ENCODE data around the gene CC2D2A. TPM values are rescaled to one million over a fixed set of nuclear protein-coding genes. Genes with fewer than 3 reads are reported as not detected.
"Not testable (repeated sequence)": the region's sequence is repeated elsewhere in the genome, so short reads cannot be mapped to it uniquely, and the experiment has no call there.

CC2D2A gene
- total RNA-seq, 1 experiment from 2014 or later = 11.7 TPM

DNA sequence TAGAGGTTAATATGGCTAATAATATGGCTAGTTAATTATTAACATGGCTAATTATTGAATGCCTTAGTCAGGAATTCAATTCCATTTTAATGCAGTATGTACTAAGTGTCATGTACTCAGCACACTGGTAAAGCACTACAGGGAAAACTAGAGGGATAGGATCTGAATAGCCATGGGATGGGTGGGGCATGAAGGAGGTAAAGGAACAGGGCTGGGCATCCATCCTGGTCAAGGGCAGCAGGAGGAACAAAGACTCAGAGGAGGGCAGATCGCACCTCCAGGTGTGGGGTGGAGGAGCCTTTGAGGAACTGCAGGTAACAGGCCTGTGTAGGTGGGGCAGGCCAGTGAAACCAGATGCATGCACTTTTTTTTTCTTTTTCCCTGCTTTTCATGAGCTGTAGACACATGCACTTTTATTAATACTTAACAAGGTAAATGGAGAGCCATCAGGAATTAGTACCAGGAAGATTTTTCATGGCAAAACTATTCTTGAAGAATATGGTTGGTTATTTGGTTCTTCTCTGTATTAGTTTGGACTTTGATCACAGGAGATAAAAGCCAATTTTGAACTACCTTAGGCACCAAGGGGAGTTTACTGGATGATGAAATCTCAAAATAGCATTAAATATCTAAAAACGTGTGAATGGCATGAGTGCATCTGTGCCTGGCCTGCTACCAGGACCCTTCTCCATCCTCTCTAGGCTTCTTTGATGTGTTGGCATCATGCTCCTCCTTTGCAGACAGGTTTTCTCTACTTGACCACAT lies 88.3 kb downstream of the CC2D2A start:
- DNase-seq (ENCODE audit: low read depth) = no peak

DNA sequence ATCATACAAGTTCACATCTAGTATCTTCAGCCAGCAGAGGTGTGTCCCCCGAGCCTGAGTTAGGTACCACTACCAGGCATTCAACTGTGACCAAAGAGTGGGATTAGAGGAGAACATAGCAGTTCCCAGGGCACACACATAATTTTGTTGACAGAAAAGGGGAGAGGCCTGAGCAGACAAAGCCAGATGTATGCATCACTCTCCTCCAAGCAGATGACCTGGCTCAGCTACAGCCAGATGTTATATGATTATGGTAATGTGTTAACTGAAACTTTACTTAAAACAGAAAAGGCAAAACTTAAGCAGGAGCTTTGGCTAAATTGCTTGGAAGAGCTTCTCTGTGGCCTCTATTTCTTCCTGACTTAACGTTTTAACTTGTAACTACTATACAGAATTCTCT lies 88.9 kb downstream of the CC2D2A start:
- DNase-seq (ENCODE audit: low read depth) = no peak

DNA sequence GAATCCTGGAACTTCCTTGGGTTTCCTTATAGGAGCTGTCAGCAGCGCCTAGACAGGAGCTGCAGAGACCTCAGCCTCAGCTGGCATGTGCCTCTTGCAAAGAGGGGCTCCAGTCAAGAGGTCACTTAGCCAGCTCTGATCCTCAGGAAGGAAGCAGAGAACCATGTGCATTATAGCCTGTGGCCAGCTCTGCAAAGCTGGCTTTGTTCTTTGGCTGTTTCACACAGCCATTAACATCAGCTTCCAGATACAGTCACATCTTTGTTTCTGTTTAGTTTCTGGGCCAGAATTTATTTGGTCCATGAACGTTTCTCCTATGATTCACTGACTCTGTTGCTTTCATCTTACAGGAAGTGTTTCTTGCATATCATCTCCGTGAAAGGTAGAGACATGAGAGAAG lies 92.4 kb downstream of the CC2D2A start:
- no peak for DNase-seq (ENCODE audit: low read depth)

DNA sequence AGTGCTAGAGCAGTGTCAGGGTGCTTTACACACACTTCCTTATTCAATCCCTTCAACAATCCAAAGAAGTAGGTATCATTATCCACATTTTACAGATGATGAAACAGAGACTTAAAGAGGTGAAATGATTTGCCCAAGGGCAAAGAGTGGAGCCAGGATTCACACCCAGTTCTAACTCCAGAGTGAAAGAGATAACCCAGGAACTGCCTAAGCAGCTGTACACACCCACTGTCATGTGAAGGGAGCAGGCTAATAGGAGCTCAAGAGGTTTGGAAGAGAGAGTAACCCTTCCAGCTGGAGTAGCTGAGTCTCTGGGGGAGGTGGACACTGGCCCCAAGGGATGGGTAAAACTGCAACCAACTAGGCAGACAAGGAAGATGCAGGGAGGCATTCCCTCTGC lies 92.9 kb downstream of the CC2D2A start:
- DNase-seq (ENCODE audit: low read depth) = no peak

DNA sequence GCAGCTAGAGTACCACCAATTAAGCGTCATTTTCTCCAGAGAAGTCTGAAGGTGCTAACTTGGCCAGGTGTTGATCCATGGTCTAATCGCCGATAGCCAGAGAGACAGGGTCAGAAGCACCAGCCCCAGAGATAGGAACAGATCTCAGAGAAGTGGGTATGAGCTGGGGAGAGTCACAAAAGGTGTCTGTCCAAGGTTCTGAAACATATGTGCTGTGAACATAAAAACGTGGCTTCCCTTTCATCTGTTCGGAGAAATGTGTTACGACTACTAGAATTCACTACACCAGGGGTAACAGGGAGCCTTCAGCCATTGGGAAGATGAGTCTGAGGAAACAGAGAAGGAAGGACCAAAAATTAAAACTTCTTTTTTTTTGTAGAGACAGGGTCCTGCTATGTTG lies 94.2 kb downstream of the CC2D2A start:
- DNase-seq (ENCODE audit: low read depth) = no peak

DNA sequence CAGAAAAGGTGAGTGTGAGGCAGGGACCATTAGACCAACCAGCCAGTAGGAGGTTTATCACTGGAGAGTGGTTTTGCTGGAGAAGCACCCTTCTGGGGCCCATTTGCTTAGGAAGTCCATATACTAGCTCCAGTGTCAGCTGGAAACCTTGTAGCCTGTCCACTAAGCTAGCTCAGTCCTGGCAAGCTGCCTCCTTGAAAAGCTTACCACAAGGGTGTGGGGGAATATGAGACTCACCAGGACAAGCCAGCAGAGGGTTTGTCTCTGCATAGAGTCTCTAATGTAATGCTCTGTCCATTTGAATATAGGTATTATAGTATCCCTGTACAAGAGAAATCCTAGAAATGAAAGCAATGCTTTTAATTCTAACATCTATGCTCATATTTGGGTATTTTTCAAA lies 99.1 kb downstream of the CC2D2A start:
- DNase-seq (ENCODE audit: low read depth) = no peak

DNA sequence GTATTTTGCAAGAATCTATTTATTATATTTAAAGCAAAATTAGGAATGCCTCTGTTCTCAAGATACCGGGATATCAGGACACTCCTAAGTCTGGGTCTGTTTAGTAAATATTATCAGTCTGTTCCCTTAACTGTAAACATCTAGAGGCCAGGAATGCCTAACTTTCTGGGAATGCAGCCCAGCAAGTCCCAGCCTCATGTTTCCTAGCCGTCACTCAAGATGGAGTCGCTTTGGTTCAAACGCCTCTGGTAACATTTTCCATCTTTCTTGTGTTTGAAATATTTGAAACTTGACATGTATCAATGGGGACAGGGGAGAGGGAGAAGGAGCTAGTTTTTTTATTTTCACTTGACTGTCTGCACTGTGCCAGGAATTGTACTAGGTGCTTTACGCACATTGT lies 100.1 kb downstream of the CC2D2A start:
- no peak for DNase-seq (ENCODE audit: low read depth)

DNA sequence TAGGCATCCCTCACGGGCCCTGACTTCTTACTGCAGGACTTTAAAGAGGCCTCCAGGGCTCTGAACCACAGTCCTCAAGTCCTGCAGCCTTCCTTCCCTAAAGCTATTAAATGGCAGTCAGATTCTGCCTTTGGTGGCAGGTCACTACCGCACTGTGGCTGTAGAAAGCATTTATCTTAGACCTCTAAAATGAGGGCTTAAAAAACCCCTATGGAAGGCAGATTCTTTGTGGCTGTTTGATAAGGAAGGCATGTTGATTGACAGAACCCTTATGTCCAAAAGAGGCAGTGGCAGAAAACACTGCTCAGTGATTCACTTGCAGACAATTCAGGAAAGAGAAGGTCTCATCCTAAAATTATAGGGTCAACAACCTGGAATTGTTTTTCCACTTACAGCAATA lies 106.3 kb downstream of the CC2D2A start:
- no peak for DNase-seq (ENCODE audit: low read depth)

DNA sequence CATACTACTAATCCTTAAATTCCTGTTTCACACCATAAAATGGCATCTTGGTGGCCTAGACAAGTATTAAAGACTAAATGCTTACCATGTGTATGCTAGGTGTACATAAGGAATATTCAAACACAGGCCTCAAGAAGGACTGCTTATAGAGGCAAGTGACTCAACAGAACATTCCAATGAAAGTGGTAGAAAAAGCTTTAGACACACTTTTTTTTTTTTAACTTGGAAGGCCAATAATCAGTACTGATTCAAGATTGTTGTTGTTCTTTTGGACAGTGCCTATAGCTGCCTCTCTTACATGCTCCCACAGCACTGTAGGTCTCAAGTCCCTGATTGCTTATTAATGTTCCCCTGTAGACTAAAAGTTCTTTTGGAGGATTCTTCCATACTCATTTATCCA lies 107.8 kb downstream of the CC2D2A start:
- DNase-seq (ENCODE audit: low read depth) = no peak

DNA sequence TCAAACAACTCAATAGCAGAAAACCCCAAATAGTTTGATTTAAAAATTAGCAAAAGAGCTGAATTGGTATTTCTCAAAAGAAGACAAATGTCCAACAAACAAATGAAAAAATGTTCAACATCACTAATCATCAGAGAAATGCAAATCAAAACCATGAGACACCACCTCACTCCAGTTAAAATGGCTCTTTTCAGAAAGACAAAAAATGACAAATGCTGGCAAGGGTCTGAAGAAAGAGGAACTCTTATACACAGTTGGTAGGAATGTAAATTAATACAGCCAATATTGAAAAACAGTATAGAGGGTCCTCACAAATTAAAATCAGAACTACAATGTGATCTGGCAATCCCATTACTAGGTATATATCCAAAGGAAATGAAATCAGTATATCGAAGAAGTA lies 115.1 kb downstream of the CC2D2A start:
- DNase-seq (ENCODE audit: low read depth) = no peak

DNA sequence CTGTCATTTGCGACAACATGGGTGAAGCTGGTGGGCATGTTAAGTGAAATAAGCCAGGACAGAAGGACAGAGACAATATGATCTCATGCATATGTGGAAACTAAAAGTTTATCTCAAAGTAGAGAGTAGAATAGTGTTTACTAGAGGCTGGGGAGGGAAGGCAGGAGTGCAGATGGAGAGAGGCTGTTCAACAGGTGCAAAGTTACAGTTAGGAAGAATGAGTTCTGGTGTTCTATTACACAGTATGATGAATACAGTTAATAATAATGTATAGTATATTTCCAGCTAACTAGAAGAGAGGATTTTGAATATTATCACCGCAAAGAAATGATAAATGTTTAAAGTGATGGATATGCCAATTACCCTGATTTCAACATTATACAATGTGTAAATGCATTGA lies 115.6 kb downstream of the CC2D2A start:
- no peak for DNase-seq (ENCODE audit: low read depth)

DNA sequence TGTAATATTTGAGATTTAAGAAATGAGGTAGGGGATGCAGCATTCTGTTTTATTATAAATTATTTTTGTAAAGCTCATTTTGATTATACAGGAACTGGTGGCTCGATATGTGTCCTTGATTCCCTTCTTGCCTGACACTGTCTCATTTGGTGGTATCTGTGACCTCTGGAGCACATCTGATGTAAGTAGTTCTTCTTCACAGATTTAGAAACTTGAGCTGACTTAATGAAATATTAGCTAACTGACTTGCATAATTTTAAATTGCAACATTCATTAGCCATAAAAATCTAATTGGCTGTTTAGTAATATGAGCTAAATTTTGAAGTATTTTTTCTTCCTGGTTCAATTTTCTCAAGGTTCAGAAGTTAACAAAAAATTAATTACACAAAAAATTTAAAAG lies 116.4 kb downstream of the CC2D2A start:
- DNase-seq (ENCODE audit: low read depth) = no peak

DNA sequence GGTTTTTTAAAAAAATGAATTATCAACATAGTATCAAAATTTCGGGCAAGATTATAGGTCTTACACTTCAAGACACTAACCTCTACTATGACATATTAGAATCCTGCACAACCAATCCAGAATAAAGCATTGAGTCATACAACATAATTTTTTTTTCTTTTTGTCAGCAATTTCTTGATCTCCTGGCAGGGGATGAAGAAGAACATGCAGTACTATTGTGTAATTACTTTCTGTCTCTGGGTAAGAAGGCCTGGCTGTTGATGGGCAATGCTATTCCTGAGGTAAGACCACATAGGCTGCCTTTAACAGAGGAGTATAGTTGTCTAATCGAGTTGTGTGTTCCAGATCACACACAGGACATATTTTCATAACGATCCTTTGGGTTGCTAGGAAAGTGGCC lies 118.0 kb downstream of the CC2D2A start:
- no peak for DNase-seq (ENCODE audit: low read depth)

DNA sequence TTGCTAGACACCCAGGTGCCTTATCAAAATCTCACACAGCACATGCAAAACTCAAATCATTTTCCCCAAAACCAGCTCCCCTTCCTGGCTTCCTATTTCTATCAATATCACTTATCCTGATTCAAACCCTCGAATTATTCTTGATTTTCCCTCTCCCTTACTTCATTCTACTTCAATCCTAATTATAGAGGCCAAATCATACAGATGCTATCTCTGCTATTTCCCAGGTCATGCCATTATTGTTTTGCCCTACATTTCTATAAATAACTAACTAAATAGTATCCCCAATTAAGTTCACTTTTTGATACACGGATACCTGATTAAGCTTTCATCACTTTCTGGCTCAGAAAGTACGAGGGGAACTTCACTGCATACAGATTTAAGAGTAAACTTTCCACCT lies 123.1 kb downstream of the CC2D2A start:
- no peak for DNase-seq (ENCODE audit: low read depth)

DNA sequence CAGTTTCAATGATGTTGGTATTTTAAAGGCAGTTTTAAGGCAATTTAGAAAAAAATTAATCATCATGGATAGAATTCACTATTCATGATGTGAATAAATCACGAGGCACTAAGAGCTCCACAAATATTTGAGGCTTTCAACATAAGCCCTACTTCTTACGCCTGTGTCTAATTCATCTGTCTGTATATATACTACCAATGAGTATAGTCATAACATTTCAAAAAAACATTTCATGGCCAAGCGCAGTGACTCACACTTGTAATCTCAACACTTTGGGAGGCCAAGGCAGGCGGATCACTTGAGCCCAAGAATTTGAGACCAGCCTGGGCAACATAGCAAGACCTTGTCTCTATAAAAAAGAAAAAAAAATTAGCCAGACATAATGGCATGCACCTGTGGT lies 129.0 kb downstream of the CC2D2A start:
- DNase-seq (ENCODE audit: low read depth) = no peak

DNA sequence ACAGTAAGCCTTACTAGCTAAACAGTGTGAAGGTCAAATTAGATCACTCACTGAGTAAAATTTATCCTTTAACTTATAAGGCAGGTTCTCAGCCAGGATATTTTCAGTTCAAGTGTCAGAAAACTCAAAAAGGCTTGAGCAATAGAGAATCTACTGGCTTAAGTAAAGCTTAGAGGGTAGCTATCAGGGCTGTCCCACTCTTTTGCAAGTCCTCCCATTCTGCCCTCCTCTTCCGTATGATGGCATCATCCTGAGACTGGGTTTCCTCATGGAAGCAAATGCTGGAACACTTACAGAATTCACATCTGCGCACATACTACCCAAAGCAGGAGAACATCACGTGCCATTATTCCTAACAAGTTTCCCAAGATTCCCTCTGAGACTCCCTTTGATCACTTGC lies 130.5 kb downstream of the CC2D2A start:
- no peak for DNase-seq (ENCODE audit: low read depth)

DNA sequence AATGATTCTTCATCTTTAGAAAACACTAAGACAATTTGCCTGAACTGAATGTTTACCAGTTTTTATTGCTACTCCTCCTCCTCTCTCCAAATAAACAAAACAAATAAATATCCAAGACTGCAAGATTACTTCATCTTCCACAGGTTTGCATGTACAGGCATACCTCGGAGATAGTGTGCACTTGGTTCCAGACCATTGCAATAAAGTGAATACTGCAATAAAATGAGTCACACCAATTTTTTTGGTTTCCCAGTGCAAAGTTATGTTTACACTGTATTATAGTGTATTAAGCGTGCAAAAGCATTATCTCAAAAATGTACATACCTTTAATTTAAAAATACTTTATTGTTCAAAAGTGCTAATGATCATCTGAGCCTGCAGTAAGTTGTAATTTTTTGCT lies 132.2 kb downstream of the CC2D2A start:
- DNase-seq (ENCODE audit: low read depth) = no peak

DNA sequence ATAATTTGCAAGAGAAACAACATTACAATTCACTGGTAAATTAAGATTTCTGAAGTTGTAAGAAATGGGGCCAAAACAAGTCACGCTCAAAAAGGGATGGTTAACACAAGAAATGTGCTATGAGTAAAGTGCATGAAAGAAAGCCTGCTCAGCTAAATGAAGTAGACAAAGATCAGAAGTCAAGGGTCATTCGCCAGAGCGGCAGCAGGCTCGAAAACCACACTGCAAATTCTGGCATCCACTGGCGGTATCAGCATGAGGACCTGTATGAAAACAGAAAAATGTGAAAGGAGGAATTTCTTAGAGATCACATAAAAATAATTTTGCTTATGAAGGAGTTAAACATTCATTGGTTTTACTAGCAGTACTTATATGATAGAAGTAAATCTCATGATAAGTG lies 135.9 kb downstream of the CC2D2A start:
- no peak for DNase-seq (ENCODE audit: low read depth)

DNA sequence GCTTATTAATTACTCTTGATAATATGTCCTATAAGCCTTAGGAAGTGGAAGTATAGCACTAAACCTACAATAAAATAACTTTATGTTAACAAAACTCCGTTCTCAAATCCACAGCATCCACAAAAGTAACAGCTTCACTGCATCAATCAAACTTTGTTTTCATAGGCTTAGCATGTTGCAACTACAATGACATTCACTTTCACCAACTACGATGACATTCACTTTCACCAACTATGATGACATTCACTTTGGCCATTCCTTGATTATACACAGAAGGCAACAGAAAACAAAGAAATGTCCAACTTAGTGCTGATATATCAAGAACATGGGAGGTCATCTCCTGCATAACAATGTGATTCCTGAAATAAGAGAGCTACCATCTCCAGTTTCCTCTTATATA lies 141.2 kb downstream of the CC2D2A start:
- no peak for DNase-seq (ENCODE audit: low read depth)

DNA sequence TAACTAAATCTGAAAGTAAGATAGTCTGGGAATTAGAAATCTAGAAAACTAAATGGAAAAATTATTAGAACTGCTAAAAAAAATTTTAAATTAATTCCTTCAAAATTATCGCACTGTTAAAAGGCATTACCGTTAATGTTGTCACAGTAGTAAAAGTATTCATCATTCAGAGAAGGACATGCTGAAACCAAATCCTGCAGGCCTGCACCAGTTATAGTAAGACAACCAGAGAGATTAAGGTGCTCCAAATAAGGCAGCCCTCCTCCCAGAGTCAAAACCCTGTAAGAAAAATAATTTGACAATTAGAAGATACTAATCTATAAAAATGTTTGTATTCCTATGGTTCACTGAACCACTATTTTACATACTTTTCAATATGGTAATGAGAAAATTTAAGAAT lies 142.5 kb downstream of the CC2D2A start:
- DNase-seq (ENCODE audit: low read depth) = no peak

DNA sequence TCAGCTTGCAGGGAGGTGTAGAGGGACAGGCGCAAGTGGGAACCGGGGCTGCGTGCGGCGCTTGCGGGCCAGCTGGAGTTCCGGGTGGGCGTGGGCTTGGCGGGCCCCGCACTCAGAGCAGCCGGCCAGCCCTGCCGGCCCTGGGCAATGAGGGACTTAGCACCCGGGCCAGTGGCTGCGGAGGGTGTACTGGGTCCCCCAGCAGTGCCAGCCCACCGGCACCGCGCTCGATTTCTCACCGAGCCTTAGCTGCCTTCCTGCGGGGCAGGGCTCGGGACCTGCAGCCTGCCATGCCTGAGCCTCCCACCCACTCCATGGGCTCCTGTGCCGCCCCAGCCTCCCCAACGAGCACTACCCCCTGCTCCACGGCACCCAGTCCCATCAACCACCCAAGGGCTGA lies 145.2 kb downstream of the CC2D2A start:
- DNase-seq (ENCODE audit: low read depth) = not testable (repeated sequence)

DNA sequence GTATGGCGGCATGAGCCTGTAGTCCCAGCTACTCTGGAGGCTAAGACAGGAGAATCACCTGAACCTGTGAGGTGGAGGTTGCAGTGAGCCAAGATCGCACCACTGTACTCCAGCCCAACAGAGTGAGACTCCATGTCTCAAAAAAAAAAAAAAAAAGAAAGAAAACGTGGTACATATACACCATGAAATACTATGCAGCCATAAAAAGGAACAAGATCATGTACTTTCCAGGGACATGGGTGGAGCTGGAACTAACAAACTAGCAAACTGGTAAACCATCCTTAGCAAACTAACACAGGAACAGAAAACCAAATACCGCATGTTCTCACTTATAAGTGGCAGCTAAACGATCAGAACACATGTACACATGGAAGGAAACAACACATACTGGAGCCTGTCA lies 147.7 kb downstream of the CC2D2A start:
- not testable (repeated sequence) for DNase-seq (ENCODE audit: low read depth)

DNA sequence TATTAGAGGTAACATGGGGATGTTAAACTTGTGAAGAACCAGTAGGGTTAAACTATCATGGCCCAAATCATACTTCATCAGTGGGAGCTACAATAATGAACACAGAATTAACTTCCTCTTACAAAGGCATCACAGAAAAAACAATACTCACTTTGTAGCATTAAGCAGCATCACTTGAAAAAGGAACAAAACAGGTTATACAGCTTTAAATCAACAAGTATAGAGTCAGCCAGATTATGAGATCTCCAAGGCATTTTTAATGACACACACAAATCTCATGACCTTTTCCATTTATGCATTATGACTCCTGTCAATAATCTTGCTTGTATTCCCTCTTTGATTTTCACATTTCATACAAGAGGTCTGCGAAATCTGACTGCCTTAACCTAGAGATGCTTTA lies 167.1 kb downstream of the CC2D2A start:
- DNase-seq (ENCODE audit: low read depth) = no peak

DNA sequence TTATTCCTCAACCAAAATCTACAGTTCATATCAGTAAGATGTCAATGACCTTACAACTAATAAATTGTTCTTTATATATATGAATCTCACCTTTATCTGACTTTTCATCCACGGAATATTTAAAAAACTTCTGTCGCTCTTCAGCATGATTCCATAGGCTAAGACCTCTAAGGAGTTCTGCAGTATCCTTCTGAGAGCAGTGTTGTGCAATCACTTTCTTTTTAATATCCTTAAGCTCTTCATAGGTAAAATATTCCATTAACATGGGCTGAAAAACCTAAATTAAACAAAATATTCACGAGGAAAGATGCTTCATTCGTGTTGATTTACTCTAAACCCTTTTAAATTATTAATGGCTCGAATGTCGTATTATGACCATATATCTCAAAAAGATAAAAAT lies 168.7 kb downstream of the CC2D2A start:
- no peak for DNase-seq (ENCODE audit: low read depth)
